ENCODE results near the gene COP1.
"Not testable (repeated sequence)": the region's sequence is repeated elsewhere in the genome, so short reads cannot be mapped to it uniquely, and the experiment has no call there.

The COP1 gene

DNA sequence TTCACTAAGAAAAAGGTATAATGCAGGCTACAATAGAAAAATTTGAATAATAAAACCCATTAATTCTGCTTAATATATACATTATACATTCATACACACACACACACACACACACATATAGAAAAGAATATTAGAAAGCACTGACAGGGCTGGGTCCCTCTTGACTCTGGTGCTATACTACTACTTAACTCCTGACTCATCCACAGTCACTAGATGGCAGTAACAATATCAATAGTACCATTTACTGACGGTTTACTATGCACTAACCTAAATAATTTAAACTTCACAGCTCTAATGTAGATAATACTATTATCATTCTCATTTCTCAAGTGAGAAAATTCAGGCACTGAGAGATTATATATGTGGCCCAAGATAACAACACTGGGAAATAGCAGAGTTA lies 87.5 kb downstream of the COP1 start:
- no peak for DNase-seq

DNA sequence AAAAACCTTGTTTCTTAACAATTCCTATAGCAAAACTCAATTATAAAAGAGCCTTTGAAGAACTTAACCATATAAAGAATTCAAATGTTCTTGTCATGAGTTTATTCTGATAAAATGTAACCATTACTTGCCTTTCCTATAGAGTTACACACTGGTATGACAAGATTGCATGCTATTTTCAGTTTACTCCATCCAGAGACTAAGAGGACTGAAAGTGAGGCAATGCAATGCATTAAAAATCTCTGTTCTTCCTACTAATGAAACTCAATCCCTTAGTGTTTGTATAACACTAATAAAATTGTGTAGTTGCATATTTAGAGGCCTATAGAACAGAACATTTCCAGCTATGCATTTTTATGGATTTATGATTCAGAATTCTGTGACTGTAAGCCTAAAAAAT lies 88.1 kb downstream of the COP1 start:
- no peak for DNase-seq

DNA sequence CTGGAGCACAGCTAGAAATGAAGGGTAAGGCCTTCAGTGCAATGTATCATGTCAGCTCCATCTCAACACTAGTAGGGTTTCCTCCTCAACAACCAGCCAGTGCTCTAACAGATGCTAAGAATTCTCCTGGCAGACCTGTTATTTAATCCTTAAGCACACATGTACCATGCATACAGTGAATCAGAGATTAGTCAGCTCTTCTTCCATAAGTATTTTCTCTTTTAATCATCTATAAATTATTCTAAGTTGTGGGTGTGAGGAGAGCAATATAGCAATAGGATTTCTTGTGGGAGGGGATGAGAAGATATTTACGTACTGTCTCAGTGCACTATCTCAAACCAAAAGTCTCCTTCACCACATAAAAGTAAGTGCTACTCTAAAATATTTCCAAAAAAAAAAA lies 95.3 kb downstream of the COP1 start:
- DNase-seq: no peak

DNA sequence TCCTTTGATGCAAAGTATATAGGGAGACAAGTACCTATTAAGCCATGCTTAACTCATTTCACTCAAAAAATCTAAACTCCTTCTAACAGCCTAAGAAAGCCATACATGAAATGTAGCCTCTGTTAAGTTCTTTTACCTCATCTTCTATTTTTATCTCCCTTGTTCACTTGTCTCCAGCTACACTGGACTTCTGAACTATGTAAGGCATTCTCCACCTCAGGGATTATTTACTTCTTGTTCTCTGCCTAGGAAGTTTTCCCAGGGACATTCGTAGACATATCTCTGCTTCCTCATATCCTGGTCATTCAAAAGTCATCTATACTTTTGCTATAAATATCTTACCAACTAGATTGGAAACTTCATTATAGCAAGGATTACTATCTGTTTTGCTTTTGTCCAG lies 96.9 kb downstream of the COP1 start:
- DNase-seq: no peak

DNA sequence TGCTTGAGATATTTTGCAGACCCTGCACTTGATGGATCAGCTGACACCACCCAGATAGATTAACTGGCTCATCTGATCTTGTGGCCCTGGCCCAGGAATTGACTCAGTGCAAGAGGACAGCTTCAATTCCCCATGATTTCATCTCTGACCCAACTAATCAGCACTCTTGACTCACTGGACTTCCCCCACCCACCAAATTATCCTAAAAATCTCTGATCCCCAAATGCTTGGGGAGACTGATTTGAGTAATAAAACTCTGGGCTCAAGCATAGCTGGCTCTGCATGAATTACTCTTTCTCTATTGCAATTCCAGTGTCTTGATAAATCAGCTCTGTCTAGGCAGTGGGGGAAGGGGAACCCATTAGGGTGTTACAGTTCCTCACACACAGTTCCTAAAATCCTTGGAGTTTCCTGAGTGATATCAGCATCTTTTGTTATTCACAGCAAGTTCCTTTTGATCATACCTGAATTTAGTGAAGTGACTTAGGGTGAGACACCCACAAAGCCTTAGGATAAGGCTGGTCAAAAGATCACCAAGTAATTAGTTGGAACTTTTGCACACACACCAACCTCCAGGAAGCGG lies 104.2 kb downstream of the COP1 start:
- DNase-seq: no peak

DNA sequence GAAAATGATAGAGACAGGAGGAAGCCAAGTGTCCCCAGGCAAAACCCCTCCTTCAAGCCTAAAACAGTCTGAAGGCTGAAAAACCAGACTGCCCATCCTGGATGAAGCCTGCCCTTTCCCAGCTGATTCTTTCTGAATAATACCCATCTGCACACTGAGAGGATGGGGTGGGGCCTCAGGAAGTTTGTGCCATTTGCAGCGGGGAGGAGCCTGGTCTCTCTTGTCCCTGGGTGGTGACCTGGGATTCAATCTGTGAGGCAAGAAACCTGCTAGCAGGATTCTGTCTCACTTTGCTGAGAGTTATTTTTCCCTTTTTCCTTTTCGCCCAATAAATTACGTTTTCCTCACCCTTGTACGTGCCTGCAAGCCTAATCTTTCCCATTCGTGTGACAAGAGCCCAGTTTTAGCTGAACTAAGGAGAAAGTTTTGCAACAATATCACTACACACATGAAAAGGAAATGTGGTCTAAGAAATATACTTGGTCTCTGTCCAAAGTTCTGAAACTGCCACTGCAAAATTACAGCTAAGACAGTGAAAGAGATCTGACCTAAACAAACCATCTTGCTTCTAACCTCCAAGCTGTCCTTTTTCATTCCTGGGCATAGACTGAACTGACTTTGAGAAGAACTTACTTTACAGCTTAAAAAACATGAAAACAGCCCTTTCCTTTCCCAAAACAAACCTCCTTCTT lies 105.0 kb downstream of the COP1 start:
- no peak for DNase-seq

DNA sequence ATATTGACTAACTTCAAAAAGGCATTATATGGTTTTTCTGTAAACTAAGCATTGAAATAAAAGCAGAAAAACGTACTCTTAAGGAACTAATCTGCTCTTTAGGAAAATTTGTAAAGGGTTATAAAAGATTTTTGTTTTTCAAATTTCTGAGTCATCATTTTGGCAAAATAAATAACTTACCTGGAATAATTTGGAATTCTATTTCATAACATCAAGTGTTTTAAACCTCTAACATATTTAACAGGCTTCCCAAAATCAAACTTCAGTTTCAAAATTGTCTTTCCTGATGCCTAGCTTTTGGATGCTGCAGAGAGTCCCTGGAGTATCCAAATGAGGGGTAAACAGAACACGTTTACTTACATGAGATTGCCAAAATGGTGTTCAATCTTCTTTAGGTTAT lies 108.5 kb downstream of the COP1 start:
- no peak for DNase-seq

DNA sequence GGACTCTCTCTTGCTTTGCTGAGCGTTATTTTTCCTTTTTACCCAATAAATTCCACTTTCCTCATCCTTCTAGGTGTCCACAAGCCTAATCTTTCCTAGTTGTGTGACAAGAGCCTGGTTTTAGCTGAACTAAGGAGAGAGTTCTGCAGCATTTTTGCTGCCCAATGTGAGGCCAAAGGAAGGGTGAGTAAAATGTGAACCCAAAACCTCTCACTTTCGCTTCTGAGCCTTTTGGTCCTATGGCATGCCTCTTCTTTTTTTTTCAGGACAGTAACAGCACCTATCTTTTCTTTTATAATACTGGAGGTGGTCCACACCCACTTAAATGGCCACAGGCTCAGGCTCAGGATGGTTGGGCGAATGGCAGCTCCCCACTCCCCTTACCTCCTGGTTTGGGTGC lies 111.1 kb downstream of the COP1 start:
- DNase-seq: no peak

DNA sequence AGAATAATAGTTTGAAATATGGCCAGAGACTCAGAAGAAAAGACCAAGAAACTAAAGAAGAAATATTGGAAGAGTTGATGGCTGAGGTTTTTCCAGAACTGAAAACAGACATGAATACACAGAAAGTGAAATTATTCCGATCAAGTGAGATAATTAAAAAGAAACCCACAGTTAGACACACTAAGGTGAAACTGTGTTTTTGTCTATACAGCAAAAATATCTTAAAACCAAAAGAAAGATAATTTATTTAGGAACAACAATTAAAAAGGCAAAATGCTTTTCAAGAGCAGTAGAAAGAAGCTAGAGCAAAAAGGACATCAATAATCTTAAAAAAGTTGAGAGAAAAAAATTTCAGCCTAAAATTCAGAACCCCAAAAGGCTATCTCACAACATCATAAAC lies 116.3 kb downstream of the COP1 start:
- DNase-seq: no peak

DNA sequence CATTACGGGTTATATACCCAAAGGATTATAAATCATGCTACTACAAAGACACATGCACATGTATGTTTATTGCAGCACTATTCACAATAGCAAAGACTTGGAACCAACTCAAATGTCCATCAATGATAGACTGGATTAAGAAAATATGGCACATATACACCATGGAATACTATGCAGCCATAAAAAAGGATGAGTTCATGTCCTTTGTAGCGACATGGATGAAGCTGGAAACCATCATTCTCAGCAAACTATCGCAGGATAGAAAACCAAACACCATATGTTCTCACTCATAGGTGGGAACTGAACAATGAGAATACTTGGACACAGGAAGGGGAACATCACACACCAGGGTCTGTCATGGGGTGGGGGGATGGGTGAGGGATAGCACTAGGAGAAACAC lies 119.3 kb downstream of the COP1 start:
- not testable (repeated sequence) for DNase-seq

DNA sequence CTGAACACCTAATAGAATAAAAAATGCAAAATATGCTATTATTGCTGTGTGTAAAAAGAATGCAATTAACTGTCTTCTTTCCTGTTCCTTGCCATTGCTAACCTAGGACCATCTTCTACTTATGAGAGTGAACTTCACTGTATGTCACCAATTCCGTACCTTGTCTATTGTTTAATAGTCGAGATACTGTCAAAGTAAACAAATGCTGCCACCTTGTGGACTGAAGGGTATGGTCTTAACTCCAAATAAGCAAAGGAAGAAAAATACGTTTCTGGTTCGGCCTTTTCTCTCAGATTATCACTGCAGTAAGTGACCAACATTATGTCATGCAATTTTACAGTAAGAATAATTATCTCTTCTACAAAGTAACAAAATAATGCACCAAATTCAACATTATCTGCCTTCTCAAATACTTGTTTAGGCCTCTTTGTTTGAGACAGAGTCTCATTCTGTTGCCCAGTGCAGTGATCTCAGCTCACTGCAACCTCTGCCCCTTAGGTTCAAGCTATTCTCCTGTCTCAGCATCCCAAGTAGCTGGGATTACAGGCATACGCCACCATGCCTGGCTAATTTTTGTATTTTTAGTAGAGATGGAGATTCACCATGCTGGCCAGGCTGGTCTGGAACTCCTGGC lies 133.4 kb downstream of the COP1 start:
- DNase-seq: no peak

DNA sequence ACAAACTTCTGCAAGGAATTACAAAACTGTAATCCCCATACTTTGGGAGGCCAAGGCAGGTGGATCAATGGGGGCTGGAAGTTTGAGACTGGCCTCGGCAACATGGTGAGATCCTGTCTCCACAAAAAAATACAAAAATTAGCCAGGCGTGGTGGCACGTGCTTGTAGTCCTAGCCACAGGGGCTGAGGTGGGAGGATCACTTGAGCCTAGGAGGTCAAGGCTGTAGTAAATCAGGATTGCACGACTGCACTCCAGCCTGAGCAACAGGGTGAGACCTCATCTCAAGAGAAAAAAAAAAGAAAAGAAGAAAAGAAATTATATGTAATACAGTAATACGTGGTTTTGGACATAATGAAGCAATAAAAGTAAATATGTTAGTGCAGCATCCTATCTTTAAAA lies 138.2 kb downstream of the COP1 start:
- DNase-seq: no peak

DNA sequence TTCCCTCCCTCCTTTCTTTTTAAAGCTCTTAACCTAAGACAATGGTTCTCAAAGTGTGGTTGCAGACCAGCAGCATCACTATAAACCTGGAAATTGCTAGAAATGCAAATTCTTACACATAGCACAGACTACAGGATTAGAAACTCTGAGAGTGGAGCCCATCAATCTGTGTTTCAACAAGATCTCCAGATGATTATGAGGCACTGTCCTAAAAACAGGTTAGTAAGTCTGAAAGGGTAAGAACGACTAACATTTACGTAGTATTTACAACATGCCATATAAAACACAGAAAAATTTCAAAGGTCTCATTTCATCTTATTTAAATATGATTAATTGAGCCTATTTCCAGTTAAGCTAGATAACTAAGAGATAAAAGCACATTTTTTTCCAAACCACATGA lies 138.8 kb downstream of the COP1 start:
- DNase-seq: no peak

DNA sequence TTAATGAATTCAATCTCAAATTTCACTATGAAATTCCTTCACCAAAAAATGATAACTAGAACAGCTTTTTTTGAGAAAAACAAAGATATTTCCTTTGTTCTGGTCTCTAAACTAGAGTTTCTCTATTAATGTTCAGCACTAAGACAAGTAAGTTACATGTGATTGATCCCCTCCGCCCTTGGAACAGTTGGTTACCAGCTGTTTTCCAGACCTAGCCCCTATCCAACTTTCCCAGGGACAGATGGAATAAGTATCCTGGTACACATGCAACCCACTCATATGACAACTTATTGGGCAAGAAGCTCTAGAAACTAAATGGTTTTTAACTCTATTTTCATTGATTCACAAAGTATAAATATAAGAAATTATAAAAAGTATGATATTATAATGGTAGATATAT lies 140.4 kb downstream of the COP1 start:
- peak; percentile 32 for DNase-seq

DNA sequence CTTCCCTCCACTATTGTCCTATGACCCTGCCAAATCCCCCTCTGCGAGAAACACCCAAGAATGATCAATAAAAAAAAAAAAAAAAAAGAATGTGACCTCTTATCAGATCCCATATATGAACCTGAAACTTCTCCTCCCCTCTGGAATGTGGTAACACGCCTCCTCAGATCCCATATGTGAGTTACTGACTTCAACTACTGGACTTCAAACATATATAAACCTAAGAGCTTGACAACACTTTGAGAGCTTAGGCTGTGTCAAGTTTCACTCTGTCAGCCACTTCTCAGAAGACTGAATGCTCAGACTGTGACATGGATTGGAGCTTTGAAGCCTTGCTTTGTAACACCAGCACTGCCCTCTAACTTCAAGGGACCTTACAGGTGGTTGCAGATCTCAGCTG lies 148.4 kb downstream of the COP1 start:
- no peak for DNase-seq

DNA sequence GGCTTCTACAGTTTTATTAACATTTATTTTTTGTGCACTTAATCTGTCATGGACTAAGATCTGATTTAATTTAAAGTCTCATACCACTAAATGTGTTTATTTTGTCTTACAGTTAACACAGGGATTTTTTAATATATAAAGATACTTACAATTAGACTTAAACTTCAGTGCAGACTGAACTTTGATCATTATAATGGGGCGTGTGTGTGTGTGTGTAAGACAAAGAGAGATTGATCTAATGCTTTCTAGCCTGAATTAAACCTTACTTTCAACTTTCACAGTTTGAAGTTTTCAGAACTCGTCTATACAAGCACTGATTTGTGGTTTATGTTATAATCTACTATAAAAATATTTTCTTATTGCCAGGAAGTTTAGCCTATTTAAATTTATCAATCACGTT lies 150.8 kb downstream of the COP1 start:
- DNase-seq: no peak

DNA sequence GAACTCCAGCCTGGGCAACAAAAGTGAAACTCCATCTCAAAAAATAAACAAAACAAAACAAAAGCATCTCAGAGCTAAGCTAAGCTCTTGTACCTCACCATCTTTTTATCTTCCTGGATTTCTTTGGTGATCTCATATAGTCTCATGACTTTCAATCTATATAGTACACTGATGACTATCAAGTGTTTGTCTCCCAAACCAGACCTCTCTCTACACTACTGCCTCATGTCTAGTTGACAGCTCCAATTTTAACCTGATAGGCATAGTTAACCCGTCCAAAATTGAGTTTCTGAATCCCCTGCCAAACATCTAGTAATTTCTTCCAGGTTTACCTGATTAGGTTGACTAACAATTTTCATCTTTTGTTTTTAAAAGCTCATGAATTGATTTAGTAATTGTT lies 151.7 kb downstream of the COP1 start:
- DNase-seq: no peak

DNA sequence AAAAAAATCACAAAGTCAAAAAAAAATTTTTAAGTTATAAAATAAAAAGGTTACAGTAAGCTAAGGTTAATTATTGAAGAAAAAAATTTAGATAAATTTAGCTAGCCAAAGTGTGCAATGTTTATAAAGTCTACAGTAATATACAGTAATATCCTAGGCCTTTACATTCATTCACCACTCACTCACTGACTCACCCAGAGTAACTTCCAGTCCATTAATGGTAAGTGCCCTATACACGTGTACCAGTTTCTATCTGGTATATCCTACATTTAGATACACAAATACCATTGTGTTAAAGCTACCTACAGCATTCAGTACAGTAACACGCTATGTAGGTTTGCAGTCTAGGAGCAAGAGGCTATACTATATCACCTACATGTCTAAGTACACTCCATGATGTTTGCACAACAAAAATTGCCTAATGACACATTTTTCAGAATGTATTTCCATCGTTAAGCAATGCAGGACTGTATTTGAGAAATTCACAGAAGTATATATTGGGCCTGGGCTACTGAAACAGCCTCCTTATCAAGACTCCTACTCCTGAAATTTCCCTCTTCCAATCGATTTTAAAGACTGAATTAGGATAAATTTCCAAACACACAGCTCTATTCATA lies 155.1 kb downstream of the COP1 start:
- no peak for DNase-seq

DNA sequence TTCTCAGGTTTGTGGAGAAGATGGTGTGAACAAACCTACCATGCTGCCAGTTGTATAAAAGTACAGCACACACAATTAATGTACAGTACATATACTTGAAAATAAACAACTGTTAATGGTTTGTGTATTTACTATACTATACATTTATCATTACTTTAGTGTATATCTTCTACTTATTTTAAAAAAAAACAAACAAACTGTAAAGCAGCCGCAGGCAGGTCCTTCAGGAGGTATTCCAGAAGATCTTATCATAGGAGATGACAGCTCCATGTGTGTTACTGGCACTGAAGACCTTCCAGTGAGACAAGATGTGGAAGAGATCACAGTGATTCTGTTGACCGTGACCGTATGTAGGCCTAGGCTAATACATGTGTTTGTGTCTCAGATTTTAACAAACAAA lies 155.7 kb downstream of the COP1 start:
- no peak for DNase-seq

DNA sequence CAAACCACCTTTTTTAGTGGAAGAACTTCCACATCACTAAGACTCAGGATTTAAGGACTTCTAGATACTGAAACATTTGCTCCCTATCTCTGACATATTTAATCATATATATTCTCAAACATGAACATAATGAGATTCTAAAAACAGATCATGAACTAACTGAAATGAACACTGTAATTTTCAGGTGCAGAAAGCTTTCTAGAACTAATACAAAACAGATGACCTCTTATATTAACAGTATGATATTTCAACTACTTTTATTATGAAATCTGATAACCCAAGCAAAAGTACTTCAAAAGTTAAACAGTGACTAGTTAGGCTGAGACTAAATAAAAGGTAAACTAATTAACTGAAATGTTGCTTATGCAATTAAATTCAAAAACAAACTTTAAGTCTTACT lies 157.5 kb downstream of the COP1 start:
- no peak for DNase-seq

DNA sequence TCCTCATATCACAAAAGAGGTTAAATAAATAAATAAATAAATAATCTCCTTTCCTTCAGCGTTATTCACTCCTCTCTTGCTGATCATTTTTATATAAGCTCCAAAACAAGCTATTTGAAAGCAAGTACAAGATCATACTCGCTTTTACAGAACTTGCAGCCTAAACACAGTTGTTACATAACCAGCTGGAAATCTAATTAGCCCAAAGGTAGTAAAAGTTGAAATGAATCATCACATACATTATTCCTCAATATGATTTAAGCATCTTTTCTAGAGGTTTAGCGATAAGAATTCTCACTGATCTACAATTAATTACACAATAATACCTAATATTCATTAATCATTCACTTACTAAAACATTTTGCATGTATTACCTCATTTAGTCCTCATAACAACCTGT lies 160.2 kb downstream of the COP1 start:
- no peak for DNase-seq

DNA sequence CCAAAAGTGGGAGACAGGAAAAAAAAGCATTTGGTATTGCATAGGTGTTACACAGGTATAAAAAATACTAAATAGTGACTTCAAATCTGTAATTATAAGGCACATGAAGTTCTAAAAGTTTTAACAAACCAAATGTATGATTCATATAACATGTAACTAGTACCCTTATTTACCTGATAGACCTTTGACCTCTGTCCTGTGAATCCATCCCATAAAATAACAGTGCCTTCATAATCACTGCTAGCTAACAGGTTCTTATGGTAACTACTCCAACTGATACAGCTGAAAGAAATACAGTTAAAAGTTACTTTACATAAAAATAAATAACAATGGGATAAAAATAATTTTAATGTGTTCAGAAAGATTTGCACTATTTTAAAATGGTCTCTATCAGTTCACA lies 163.5 kb downstream of the COP1 start:
- no peak for DNase-seq

DNA sequence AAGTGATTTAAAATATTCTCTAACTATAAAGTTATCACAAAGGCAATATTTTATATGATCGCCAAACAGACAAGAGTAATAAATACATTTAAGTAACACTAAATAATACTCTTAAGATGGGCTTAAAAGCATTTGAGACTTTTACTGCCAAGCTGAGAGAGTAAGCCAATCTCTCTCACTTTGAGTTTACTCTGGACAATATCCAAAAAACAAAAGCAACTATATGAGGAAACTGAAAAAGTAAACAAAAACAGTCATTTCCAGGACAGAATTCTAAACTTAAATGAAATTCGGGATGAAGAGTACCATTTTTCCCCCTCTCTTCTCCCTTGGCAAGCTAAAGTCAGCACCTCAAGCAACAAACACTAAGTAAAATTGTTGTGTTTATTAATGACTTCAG lies 173.2 kb downstream of the COP1 start:
- no peak for DNase-seq

DNA sequence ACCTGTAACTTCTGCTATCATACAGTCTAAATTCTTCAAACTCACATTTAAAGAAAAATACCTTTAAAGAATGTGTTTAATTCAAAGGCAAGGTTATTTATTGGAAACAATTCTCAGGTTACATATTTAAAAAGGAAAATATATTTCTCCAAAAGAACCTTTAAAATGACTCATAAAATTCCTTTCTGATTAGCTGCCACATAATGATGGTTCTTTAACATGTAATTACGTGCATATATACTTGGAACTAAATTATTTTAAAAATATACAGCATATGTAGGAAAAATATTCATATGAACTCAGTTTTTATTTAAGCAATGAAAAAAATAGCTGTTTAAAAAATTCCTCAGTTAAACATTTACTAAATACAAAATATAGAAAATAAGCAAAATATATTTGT lies 173.6 kb downstream of the COP1 start:
- no peak for DNase-seq
